ENCODE measurements around the gene EYS.

EYS gene

DNA sequence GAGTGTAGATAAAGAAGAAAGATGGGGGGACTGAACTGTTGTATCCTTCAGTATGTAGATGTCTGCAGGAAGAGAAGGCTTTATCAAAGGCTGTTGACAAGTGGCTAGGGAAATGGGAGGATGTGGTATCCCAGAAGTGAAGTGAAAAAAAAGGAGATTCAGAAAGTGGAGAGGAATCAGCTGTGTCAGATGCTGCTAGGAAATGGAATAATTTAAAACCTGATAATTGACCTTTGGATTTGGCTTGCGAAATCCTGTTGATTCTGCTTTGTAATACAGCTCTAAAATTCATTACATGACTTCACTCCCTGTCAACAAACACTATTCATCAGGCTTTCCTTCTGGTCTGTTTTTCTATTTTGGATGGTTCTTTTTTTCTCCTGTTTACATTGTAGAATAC, 2029.7 kb downstream of the EYS start:
- DNase-seq: no peak

- DNase-seq: no peak
Observed at GRCh38 chr6:63676412-63677114, 2030.5 kb downstream of the EYS start.

DNA sequence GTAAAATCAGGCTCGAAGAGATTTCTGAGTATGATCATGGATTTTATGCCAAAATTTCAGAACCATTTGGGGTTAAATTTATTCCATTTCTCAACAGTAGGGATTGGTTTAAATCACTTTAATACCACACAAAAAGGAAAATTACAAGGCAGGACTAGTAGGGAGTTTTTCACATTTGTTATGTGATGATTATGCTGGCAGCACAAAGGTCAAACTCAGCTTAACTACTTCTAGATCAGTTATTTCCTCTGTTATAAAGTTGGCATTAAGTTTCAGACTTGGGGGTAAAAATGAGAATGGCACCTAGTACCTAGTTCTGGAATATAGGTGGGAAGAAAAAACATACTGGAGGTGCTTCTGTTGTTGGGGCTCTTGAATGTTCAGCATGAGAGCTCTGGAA, 2031.9 kb downstream of the EYS start:
- DNase-seq: no peak

GRCh38 chr6:63674635-63675034, 2032.4 kb downstream of the EYS start:
- no peak for DNase-seq

- no peak for DNase-seq
Observed at GRCh38 chr6:63673692-63674091, 2033.3 kb downstream of the EYS start.

- no peak for DNase-seq
Observed at GRCh38 chr6:63672582-63673129, 2034.4 kb downstream of the EYS start.

DNA sequence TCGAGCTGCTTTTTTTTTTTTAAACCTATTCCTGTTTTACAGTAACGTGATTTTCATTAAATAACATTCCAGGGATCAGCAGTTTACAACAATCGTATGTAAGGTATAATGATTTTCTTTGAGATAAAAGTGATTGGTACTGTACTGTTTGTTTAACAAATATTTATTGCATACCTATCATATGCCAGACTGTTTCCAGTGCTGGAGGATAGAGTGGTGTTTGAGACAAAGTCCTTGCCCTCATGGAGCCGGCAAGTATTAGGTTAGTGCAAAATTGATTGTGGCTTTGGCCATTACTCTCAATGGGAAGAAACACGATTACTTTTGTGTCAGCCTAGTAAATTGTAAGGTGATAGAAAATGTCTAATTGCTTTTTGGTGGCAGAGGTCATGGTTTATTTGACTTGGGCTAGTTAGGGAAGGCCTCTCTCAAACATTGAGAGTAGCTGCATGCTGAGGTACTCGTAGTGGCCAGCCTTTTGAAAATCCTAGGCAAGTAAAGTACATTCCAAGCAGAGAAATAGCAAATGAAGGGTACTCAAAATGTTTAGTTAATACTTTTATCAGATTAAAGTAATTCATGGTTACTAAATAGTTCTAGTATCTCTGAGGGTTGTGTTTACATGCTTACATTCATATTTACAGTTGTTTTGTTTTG, 2035.8 kb downstream of the EYS start:
- no peak for DNase-seq
